C1 segment of cervical spinal cord (tissue), 14 donors: Measurements from ENCODE around the gene CAMTA2.
"Not testable (repeated sequence)": the region's sequence is repeated elsewhere in the genome, so short reads cannot be mapped to it uniquely, and the experiment has no call there.

Experiments
- DNase-seq, 14 donors: peaks; one replicate each; lab custom pipeline; 2025; lab: John Stamatoyannopoulos, UW

Gene CAMTA2, protein sequence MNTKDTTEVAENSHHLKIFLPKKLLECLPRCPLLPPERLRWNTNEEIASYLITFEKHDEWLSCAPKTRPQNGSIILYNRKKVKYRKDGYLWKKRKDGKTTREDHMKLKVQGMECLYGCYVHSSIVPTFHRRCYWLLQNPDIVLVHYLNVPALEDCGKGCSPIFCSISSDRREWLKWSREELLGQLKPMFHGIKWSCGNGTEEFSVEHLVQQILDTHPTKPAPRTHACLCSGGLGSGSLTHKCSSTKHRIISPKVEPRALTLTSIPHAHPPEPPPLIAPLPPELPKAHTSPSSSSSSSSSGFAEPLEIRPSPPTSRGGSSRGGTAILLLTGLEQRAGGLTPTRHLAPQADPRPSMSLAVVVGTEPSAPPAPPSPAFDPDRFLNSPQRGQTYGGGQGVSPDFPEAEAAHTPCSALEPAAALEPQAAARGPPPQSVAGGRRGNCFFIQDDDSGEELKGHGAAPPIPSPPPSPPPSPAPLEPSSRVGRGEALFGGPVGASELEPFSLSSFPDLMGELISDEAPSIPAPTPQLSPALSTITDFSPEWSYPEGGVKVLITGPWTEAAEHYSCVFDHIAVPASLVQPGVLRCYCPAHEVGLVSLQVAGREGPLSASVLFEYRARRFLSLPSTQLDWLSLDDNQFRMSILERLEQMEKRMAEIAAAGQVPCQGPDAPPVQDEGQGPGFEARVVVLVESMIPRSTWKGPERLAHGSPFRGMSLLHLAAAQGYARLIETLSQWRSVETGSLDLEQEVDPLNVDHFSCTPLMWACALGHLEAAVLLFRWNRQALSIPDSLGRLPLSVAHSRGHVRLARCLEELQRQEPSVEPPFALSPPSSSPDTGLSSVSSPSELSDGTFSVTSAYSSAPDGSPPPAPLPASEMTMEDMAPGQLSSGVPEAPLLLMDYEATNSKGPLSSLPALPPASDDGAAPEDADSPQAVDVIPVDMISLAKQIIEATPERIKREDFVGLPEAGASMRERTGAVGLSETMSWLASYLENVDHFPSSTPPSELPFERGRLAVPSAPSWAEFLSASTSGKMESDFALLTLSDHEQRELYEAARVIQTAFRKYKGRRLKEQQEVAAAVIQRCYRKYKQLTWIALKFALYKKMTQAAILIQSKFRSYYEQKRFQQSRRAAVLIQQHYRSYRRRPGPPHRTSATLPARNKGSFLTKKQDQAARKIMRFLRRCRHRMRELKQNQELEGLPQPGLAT

GRCh38 chr17:4986951-4987766 lies at the start of gene CAMTA2:
Gene CAMTA2 (minus strand): TSS chr17:4987675. CDS start chr17:4986222, 1,453 bp downstream.
- DNase-seq: peak; percentile 27 to 88 (median 76)

DNA sequence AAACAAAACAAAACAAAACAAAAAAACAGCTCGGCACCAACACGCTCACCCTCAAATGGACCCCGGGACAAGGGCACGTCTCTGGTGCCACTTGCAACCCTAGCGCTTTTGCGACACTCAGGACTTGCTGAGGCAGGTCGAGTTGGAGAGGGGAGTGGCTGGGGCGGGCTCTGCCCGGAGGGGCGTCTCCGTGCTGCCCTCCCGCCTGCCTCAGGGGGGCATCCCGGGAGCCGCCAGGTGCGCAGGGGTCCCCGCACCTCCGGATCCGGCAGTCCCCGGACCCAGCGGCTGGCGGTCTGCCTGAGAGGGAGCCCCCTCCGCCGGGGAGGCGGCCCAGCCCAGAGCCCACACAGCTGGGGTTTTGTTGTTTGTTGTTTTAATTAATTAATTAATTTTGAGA lies 47.8 kb upstream of the CAMTA2 start, which contains the start of gene SLC52A1:
SLC52A1 (minus strand) TSS at position 112 of the 400 bp plus-strand sequence. CDS start 820 bp downstream, outside the sequence.
- DNase-seq: no peak

GRCh38 chr17:5034651-5035050 lies 47.2 kb upstream of the CAMTA2 start:
- DNase-seq: no peak

DNA sequence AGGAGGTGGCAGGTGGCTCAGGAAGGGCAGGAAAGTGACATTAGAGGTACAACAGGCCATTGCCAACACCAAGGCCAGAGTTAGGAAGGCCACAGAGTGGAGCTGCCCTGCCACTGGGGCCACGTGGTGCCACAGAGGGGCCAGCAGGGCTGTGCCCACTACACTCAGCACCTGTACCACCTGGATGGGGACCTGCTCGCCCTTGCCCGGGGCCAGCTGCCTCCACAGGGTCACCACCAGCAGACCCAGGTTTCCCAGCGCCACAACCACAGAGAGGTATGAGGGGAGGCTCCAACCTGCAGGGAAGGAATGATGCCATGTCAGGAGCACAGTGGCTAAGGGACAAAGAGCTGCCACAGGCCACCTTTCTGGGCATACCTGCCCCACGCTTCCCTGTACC lies 46.6 kb upstream of the CAMTA2 start:
- DNase-seq: no peak

DNA sequence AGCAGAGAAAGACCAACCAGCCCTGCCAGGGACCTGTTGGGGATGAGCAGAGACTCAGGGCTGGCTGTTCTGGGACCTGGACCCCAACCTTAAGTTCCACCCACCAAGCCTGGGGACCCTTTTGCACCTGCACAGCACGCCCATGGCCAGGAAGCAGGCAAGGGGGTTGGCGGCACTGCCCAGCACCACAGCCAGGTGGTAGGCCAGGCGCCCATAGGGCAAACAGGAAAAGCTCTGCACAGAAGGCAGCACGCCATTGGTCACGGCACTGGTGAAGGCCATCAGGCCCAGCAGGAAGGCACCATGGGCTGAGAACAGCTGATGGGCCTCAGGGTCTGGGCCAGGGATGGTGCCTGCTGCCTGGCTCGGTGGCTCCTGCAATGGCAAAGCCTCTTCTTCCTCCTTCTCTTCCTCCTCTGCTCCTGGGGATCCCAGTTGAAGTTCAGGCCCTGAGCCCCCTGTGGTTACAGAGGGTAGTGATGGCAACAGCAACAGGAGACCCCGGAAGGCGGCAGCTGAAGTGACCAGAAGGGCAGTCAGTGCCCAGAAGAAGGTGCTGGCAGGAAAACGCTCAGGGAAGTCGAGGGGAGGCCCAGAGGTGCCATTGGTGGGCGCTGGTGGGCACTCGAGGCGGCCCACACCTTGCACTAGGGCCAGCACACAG lies 46.0 kb upstream of the CAMTA2 start:
- no peak for DNase-seq

DNA sequence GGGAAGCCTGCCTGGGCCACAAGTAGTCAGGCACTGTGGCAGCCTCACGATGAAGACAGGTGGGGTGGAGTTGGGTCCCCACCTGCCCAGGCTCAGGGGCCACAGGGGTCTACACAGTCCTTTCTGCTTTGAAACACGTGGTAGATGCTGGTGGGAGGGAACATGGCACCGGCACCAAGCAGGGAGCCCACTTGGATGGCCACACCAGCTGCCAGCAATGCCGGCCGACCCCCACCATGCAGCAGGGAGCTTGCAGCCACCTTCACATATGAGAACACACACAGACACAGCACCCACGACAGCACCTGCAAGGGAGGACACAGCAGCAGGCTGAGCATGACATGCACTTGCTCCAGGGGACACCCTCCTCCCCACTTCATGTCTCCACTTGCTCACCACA lies 45.4 kb upstream of the CAMTA2 start:
- no peak for DNase-seq

GRCh38 chr17:5031365-5032082 lies 44.0 kb upstream of the CAMTA2 start:
- peak in 13 of 14 donors; percentile 10 to 80 (median 55) for DNase-seq

- not testable (repeated sequence) for DNase-seq
Observed at GRCh38 chr17:5030168-5030567, 42.7 kb upstream of the CAMTA2 start.

- no peak for DNase-seq
Observed at GRCh38 chr17:5027916-5028315, 40.4 kb upstream of the CAMTA2 start.

DNA sequence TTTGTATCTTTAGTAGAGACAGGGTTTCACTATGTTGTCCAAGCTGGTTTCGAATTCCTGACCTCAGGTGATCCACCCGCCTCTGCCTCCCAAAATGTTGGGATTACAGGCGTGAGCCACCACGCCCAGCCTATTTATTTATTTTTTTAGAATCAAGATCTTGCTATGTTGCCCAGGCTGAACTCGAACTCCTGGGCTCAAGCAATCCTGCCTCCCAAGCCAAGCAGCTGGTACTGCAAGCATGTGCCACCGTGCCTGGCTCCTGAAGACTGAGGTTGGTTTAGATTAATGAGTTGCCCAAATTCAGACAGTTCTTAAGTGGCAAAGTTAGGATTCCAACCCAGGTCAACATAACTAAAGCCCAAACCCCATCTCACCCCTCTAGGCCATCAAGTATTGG lies 39.8 kb upstream of the CAMTA2 start:
- no peak for DNase-seq

DNA sequence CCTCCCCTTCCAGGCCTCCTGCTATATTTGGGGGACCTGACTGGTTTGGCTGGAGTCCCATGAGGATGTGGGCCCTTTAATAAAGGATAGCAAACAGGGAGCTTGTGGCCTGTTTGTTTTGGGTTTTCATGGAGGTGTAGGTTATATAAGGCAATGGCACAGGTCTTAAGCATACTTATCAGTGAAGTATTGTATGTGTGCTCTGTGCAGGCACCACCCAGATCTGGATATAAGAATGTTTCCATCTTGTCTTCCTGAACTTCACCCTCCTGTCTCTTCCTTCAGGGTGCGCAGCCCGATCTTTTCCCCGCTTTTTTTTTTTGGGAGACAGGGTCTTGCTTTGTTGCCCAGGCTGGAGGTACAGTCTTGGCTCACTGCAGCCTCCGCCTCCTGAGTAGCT lies 37.1 kb upstream of the CAMTA2 start:
- no peak for DNase-seq

DNA sequence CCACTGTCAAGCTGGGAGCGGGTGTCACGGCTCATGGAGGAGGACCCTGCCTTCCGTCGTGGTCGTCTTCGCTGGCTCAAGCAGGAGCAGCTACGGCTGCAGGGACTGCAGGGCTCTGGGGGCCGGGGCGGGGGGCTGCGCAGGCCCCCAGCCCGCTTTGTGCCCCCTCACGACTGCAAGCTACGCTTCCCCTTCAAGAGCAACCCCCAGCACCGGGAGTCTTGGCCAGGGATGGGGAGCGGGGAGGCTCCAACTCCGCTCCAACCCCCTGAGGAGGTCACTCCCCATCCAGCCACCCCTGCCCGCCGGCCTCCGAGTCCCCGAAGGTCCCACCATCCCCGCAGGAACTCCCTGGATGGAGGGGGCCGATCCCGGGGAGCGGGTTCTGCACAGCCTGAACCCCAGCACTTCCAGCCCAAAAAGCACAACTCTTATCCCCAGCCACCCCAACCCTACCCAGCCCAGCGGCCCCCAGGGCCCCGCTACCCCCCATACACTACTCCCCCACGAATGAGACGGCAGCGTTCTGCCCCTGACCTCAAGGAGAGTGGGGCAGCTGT lies 36.2 kb upstream of the CAMTA2 start:
- no peak for DNase-seq

DNA sequence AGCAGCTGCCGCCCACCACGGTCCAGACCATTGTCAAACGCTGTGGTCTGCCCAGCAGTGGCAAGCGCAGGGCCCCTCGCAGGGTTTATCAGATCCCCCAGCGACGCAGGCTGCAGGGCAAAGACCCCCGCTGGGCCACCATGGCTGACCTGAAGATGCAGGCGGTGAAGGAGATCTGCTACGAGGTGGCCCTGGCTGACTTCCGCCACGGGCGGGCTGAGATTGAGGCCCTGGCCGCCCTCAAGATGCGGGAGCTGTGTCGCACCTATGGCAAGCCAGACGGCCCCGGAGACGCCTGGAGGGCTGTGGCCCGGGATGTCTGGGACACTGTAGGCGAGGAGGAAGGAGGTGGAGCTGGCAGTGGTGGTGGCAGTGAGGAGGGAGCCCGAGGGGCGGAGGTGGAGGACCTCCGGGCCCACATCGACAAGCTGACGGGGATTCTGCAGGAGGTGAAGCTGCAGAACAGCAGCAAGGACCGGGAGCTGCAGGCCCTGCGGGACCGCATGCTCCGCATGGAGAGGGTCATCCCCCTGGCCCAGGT lies 34.8 kb upstream of the CAMTA2 start:
- DNase-seq: no peak

- DNase-seq: no peak
Observed at GRCh38 chr17:5020502-5021023, 33.1 kb upstream of the CAMTA2 start.

- no peak for DNase-seq
Observed at GRCh38 chr17:5019475-5019956, 32.0 kb upstream of the CAMTA2 start.

DNA sequence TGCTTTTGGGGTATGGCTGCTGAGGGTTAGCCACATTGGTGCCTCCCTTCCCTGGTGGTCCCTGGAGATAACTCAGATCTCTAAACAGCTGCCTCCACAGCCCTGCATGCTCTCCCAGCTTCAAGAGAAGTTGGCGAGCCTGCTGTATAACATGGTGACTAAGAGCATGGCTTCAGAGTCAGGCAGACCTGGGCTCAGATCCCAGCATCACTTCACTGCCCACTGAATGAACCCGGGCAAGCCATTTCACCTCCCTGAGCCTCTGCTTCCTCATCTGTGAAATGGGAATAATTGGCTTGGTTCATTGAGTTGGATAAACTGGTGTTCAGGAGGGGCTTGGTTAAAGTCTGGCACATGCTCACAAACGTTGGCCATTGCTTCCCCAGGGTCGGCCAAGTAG lies 26.9 kb upstream of the CAMTA2 start:
- no peak for DNase-seq

GRCh38 chr17:5011928-5012327 lies 24.5 kb upstream of the CAMTA2 start:
- DNase-seq: no peak

- DNase-seq: no peak
Observed at GRCh38 chr17:5003214-5003867, 15.9 kb upstream of the CAMTA2 start.
